NCI-H146 treated with DMSO at 0.1 percent for 48 hours (cell line): ENCODE measurements around the gene ANKHD1.
"Not testable (repeated sequence)": the region's sequence is repeated elsewhere in the genome, so short reads cannot be mapped to it uniquely, and the experiment has no call there.

Experiments used
- DNase-seq: peaks from one replicate; lab custom pipeline; 2025; ENCODE audit not compliant: unreplicated experiment; lab: John Stamatoyannopoulos, UW

The ANKHD1 gene

DNA sequence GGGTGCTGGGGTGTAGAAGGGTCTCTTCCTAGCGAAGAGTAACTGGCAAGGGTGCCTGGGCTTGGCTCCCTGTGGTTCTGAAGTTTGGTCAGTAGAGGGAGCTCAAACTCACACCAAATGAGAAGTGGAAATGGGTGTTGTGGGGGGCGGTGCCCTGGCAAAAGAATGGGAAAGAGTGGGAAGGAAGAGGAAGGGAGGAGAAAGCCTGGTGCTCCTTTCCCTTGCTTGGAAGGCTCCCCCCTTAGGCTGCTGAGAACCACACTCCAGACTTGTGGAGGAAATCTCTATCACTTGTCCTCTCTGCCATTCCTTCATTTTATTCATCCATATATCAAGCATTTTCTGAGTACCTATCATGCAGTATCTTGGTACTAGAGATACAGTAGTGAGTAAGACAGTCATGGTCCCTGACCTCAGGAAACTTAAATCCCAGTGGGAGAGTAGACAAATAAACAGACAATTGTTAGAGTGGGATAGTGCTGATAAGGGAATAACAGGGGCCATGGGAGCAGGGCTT lies 28.6 kb upstream of the ANKHD1 start:
- DNase-seq: peak; percentile 20

GRCh38 chr5:140381351-140381750 lies 20.3 kb upstream of the ANKHD1 start:
- DNase-seq: no peak

DNA sequence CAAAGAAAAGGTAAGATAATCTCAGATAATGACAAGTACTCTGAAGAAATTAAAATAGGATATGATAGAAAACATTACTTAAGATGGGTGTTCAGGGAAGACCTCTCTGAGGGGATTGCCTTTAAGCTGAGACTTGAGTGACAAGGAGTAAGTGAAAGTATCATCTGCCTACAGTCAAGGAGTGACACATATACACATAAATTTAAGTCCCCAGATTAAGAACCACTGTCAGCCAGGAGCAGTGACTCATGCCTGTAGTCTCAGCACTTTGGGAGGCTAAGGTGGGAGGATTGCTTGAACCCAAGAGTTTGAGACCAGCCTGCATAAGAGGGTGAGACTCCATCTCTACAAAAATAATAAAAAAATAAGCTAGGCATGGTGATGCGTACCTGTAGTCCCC lies 19.7 kb upstream of the ANKHD1 start:
- no peak for DNase-seq

GRCh38 chr5:140382866-140383265 lies 18.8 kb upstream of the ANKHD1 start:
- DNase-seq: no peak

- DNase-seq: no peak
Observed at GRCh38 chr5:140383300-140383699, 18.3 kb upstream of the ANKHD1 start.

GRCh38 chr5:140388052-140388451 lies 13.6 kb upstream of the ANKHD1 start:
- DNase-seq: no peak

DNA sequence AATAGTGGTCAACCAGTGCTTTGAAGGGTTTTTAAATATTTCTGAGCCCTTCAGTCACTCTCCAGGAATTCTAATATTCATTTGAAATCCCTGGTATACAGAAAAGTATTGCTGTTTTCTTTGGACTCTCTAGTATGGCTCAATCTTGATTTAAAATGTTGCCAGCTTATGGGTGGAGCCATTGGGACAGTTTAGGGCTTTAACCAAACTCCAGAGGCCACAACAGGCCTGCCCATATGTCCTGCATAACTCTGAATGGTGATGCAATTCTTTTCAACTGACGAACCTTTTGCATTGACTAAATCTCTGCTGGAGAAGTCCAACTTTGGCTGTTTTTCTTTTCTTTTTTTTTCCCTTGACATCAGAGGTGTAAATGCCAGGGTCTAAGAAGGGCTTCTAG lies 10.3 kb upstream of the ANKHD1 start:
- no peak for DNase-seq

DNA sequence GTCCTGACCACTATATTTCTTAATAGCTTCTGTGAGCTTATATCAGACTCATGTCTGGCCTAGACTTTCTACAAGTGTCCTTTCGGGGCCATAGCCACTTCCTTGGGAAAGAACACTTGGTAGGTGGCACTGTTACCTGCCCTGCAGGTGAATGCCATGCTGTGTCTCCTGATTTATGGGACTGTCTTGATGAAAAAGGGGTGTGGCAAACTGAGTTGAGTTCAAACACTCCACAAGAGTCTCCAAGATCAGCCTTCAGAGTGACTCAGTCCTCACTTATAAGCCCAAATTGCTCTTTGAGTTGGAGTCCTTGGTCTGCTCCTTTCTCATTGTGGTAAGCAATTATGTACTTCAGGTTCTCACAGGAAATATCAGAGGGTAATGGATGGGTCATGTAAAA lies 9.9 kb upstream of the ANKHD1 start:
- no peak for DNase-seq

- no peak for DNase-seq
Observed at GRCh38 chr5:140393738-140394137, 7.9 kb upstream of the ANKHD1 start.

DNA sequence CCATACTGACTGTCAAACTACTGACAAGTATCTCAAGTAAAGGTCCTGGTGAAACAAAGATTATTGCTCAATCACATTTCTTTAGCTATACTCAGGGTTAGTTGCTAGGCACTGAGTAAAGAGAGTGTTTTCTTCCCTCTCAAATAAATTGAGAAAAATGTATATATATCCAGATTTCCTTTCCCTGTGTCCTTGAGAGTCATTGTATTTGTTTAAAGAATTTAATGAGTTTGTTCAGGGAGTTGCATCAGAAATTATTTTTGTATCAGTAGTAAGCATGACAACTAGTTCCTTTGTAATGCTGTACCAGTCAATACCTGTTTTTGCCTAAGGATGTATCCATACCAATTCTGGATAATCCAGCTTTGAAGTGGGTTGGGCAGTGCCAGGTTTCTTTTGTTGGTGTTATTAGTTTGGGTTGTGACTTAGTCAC lies 3.2 kb upstream of the ANKHD1 start:
- no peak for DNase-seq

- peak; percentile 2 for DNase-seq
Observed at GRCh38 chr5:140399979-140400729, 1.5 kb upstream of the ANKHD1 start.

GRCh38 chr5:140400730-140401361 lies 787 bp upstream of the ANKHD1 start:
- DNase-seq: peak; percentile 85

GRCh38 chr5:140402258-140403074 lies 833 bp downstream of the ANKHD1 start:
- DNase-seq: peak; percentile 12

DNA sequence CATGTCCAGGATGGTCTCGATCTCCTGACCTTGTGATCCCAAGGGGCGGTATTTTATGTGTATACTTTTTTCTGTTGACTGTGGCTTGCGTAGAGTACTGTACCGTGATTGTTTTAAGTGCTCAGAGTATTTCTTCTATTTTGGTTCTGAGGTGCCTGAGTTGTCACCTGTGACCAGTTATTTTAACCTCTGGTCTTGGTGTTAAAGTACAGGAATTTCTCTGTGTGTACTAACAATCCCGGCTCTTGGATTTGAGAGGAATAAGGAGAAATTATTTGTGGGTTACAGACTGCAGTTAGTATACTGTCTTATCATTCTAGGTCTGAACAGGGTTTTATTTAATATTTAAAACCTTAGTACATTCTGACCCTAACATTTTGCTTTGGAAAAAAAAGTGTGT lies 2.0 kb downstream of the ANKHD1 start:
- DNase-seq: no peak

DNA sequence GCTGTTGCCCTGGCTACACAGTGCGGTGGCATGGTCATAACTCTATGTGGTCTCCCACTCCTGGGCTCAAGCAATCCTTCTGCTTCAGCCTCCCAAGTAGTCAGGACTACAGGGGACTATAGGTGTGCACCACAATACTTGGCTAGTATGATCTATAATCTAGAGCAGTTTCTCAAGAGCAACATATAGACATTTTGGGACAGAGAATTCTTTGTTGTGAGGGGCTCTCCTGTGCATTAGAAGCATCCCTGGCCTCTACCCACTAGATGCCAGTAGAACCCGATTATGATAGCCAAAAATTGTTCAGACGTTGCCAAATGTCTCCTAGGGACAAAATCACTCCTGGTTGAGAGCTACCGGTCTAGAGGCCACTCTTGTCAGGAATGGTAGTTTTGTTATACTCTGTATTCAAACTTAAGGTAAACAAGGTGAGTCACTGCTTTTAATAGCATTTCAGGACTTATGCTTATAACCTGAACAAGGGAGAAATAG lies 7.2 kb downstream of the ANKHD1 start:
- DNase-seq: no peak

DNA sequence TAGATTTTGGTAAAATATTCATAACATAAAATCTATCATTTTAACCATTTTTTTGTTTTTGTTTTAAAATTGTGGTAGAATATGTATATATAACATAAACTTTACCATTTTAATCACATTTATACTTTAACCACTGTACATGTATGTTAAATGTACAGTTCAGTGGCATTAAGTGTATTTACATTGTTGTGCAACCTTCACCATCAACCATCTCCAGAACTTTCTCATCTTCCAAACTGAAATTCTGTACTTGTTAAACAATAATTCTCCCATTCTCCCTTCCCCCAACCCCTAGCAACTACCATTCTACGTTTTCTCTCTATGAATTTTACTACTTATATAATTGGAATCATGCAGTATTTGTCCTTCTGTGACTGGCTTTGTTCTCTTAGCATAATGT lies 11.6 kb downstream of the ANKHD1 start:
- DNase-seq: no peak

DNA sequence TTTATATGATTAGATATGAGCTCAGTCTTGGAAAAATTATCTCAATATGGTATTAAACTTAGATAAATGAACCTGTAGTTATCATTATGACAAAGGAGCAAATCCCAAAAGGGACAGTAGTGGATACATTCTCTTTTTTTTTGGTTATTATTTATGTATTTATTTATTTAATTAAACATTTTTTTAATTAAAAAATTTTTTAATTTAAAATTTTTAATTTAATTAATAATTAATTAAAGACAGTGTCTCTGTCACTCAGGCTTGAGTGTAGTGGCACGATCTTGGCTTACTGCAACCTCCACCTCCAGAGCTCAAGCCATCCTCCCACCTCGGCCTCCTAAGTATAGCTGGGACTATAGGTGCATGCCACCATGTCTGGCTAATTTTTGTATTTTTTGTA lies 15.6 kb downstream of the ANKHD1 start:
- no peak for DNase-seq

DNA sequence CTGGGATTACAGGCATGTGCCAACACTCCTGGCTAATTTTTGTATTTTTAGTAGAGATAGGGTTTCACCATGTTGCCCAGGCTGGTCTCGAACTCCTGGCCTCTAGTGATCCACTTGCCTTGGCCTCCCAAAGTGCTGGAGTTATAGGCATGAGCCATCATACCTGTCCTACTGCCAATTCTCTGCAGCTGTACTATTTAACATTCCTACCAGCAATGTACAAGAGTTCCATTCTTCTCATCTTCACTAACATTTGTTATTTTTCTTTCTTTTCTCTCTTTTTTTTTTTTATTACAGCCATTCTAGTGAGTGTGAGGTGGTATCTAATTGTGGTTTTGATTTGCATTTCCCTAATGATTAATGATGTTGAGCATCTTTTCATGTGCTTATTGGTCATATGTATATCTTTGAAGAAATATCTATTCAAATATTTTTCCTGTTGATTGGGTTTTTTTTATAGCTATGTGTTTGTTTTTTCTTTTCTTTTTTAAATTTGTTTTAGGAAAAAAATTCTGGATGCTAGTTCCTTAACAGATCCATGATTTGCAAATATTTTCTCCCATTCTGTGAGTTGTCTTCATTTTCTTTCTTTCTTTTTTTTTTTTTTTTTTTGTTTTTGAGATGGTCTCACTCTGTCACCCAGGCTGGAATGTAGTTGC lies 17.4 kb downstream of the ANKHD1 start:
- DNase-seq: no peak

DNA sequence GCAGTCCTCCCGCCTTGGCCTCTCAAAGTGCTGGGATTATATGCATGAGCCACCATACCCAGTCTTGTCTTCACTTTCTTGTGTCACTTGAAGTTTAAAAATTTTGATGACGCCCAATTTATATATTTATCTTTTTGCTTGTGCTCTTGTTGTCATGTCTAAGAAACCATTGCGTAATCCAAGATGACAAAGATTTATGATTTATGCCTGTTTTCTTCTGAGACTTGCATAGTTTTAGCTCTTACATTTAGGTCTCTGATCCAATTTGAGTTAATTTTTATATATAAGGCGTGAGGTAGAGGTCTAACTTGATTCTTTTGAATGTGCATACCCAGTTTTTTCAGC lies 18.6 kb downstream of the ANKHD1 start:
- DNase-seq: no peak

GRCh38 chr5:140420665-140421361 lies 19.2 kb downstream of the ANKHD1 start:
- no peak for DNase-seq

GRCh38 chr5:140421375-140421774 lies 19.7 kb downstream of the ANKHD1 start:
- not testable (repeated sequence) for DNase-seq
